Naive thymus-derived CD4-positive, alpha-beta T cell (primary cell): ENCODE results near the gene HERPUD1. TPM values are rescaled to one million over a fixed set of nuclear protein-coding genes. Genes with fewer than 3 reads are reported as not detected.
"Not testable (repeated sequence)": the region's sequence is repeated elsewhere in the genome, so short reads cannot be mapped to it uniquely, and the experiment has no call there.

Source experiments
- ATAC-seq: fragments of 150-1000 bp; cut with Tn5 transposase; 2 replicates; pipeline ENCODE4 v1.10.0; 2021; ENCODE audit warnings: mild to moderate bottlenecking, moderate library complexity
- CTCF ChIA-PET: fragments of 350-600 bp; sonication (Branson Sonifier 250); formaldehyde crosslinking; loops from one replicate; lab custom pipeline; 2021; ENCODE audit warnings: antibody characterized with exemption; lab: Charles Lee
- POLR2A ChIA-PET: fragments of 350-600 bp; sonication (Branson Sonifier 250); formaldehyde crosslinking; loops from one replicate; lab custom pipeline; 2021; ENCODE audit warnings: antibody characterized with exemption, inconsistent platforms; lab: Charles Lee
- DNase-seq, 9 donors: peaks; one replicate each; pipeline versions ENCODE4 v3.0.0 to v3.0.0-alpha.2; 2020 to 2022; ENCODE audit warnings: mixed read lengths in 1 of 9
- H3K27ac ChIP-seq: one replicate; pipeline ENCODE4 v1.7.0; 2013; ENCODE audit warnings: mild to moderate bottlenecking, low read depth, low read length, moderate library complexity
- H3K27me3 ChIP-seq, 2 donors: one replicate each; pipeline ENCODE4 v1.7.0; 2013; ENCODE audit warnings: low read length in 2 of 2, mild to moderate bottlenecking in 2 of 2, moderate library complexity in 2 of 2; ENCODE audit not compliant: control insufficient read depth in 2 of 2, insufficient read depth in 2 of 2
- H3K36me3 ChIP-seq, 3 experiments: 1 replicate in 2 of 3; 2 replicates in 1 of 3; pipeline ENCODE4 v1.7.0; 2013; ENCODE audit warnings: low read length in 3 of 3, mild to moderate bottlenecking in 3 of 3, moderate library complexity in 1 of 3; ENCODE audit not compliant: insufficient read depth in 3 of 3, control insufficient read depth in 2 of 3
- H3K4me1 ChIP-seq, 2 donors: one replicate each; pipeline ENCODE4 v1.7.0; 2013; ENCODE audit warnings: low read length in 2 of 2, mild to moderate bottlenecking in 2 of 2, moderate library complexity in 1 of 2; ENCODE audit not compliant: control insufficient read depth in 2 of 2, insufficient read depth in 2 of 2
- H3K4me3 ChIP-seq: 2 replicates; pipeline ENCODE4 v1.7.0; 2013; ENCODE audit warnings: mild to moderate bottlenecking, low read length
- H3K9me3 ChIP-seq, 3 experiments: 1 replicate in 2 of 3; 2 replicates in 1 of 3; pipeline ENCODE4 v1.7.0; 2013; ENCODE audit warnings: low read length in 3 of 3; ENCODE audit not compliant: control insufficient read depth in 2 of 3
- H3K27ac Mint-ChIP-seq, 9 donors: one replicate each; pipeline ENCODE4 v1.8.0; 2020 to 2022; ENCODE audit warnings: mixed read lengths in 9 of 9, mild to moderate bottlenecking in 8 of 9, moderate library complexity in 5 of 9, inconsistent platforms in 2 of 9
- H3K27me3 Mint-ChIP-seq, 5 donors: one replicate each; pipeline ENCODE4 v1.8.0; 2021 to 2022; ENCODE audit warnings: mixed read lengths in 5 of 5, mild to moderate bottlenecking in 1 of 5
- H3K36me3 Mint-ChIP-seq, 5 donors: one replicate each; pipeline ENCODE4 v1.8.0; 2020 to 2022; ENCODE audit warnings: mixed read lengths in 5 of 5, mild to moderate bottlenecking in 3 of 5, inconsistent platforms in 1 of 5
- H3K4me1 Mint-ChIP-seq, 7 donors: one replicate each; pipeline ENCODE4 v1.8.0; 2020 to 2022; ENCODE audit warnings: mixed read lengths in 7 of 7, mild to moderate bottlenecking in 3 of 7, inconsistent platforms in 1 of 7
- H3K4me3 Mint-ChIP-seq, 10 donors: one replicate each; pipeline ENCODE4 v1.8.0; 2020 to 2022; ENCODE audit warnings: mild to moderate bottlenecking in 10 of 10, mixed read lengths in 10 of 10, moderate library complexity in 6 of 10, inconsistent platforms in 2 of 10
- H3K9me3 Mint-ChIP-seq, 11 donors: one replicate each; pipeline ENCODE4 v1.8.0; 2020 to 2022; ENCODE audit warnings: mixed read lengths in 11 of 11, mild to moderate bottlenecking in 4 of 11, inconsistent platforms in 1 of 11, moderate library complexity in 1 of 11
- intact Hi-C, 2 donors: fragments of 100-400 bp; cut with micrococcal nuclease; formaldehyde crosslinking; loops; one replicate each; pipeline ENCODE4 v1.15.1; 2023
- polyA plus RNA-seq, 2 donors: library from polyadenylated mRNA; unstranded; fragments of 300-500 nt; fragmentation: Illumina TruSeq; gene quantifications; one replicate each; pipeline ENCODE4 v1.2.3, GENCODE V29; 2021
- total RNA-seq, 6 experiments: library from RNA in 5 of 6; stranded (reverse) in 5 of 6; gene quantifications; 1 replicate in 5 of 6; 2 replicates in 1 of 6; pipeline ENCODE4 v1.2.3 and lab custom pipeline; 2021 to 2026

HERPUD1 gene
- total and polyA plus RNA-seq, 7 experiments from 2014 or later: 42.0 to 226 (median 117) TPM

DNA sequence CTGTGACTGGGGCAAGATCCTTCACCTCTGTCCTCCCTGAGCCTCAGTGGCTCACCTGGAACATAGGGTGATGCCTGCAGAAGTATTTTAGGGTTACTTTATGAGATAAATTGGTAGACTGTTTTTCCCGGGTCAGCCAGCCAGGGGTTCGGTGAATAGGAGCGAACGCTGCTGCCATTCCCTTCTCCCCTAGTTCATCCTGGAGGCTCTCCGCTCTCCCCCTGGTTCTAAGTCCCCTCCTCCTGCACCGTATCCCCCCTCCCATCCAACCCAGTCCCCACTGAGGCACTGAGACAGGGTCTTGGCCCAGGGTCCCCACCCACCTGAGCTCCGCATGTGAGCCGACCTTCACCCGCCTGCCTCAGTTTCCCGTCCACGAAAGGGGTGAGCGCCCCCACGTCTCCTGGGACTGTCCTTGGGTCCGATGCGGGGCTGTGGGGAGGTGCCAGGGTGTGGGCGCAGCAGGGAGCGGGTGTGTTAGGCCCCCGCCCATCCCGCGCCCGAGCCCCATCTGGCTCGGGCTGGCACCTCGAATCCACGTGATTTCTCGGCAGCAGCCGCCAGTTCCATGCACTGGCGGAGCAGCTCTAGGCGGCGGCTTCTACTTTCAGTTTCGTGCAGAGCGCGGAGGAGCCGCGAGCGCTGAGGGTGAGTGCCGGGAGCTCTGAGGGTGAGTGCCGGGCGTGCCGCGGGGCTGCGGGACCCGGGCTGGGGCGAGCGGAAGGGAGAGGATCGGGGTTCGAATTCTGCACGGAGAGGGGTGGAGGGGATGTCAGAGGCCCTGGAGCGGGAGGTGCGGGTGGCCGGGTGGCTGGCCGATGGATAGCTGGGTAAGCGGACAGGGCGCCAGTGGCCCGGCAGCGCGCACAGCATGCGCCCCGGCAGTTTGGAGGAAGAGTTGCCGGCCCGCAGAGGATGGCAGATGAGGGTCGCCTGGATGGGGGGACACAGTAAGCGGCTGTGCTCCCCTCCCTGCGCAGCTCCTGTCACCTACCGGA, 57.3 kb downstream of the HERPUD1 start, which contains the start of gene NLRC5:
NLRC5 (plus strand) TSS at position 610 of the 998 bp plus-strand sequence. CDS start 31,156 bp downstream, outside the sequence.
- H3K27me3 ChIP-seq: no peaks in the 10 kb centered on the region
- Mint-ChIP-seq H3K4me1 (peaks cover 65 to 87% (median 73%) of the 10 kb centered on the region in 7 donors), H3K36me3 (peaks cover 4 to 75% (median 37%) of the 10 kb centered on the region in 5 donors), H3K4me3 (peak within 1 kb of the TSS; percentile 93 to 100 (median 98)), H3K27ac (peak within 1 kb of the TSS; percentile 85 to 99 (median 97)), H3K27me3 (no peaks in the 10 kb centered on the region), H3K9me3 (no peaks in the 10 kb centered on the region)
- peak within 1 kb of the TSS; percentile 98 for H3K27ac ChIP-seq
- POLR2A ChIA-PET: interaction anchor here (0.6 to 9.7 kb wide), 21 partner anchors 8 to 217 kb away, joined by 3 to 111 read pairs (median 7); partner anchors contain the start of genes HERPUD1, PSME3IP1 and RSPRY1
- peak; percentile 95 for ATAC-seq
- CTCF ChIA-PET: interaction anchor here (0.6 to 1.3 kb wide), 11 partner anchors 10 to 124 kb away, joined by 3 to 9 read pairs (median 3); partner anchors contain the start of gene SLC12A3
- H3K9me3 ChIP-seq: no peaks in the 10 kb centered on the region
- peak; percentile 72 to 93 (median 88) for DNase-seq
- peak within 1 kb of the TSS; percentile 73 for H3K4me3 ChIP-seq
- intact Hi-C loops: loop anchor here (1.0 to 5.0 kb wide), 8 partner anchors 10 to 381 kb away; partner anchors contain the start of genes HERPUD1 (in 2 of the 2), MT2A (in 1 of the 2), PSME3IP1 (in 1 of the 2) and RSPRY1 (in 1 of the 2)
- peaks cover 0 to 6% (median 0%) of the 10 kb centered on the region in 3 experiments for H3K36me3 ChIP-seq
- peaks cover 24 to 51% of the 10 kb centered on the region in 2 donors for H3K4me1 ChIP-seq

DNA sequence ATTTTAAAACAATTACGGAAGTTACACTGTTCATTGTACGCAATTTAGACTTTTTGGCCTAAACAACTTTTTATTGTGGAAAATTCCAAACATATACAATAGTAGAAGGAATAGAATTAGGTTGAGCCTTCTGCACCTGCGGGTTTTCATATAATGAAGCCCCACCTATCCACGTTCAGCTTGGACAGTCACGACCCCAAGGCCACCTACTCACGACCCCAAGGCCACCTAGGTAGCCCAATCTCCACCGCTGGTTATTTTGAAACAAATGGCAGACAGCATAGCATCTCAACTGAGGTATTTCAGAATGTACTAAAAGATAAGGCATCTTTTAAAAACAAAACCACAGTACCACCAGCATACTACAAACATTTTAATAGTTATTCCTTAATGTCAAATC, 58.0 kb downstream of the HERPUD1 start:
- peaks cover 4 to 73% (median 33%) of the 10 kb centered on the region in 5 donors for H3K36me3 Mint-ChIP-seq
- intact Hi-C loops: loop anchor here (1.0 to 5.0 kb wide), 8 partner anchors 9 to 382 kb away; partner anchors contain the start of genes HERPUD1 (in 2 of the 2), MT2A (in 1 of the 2), PSME3IP1 (in 1 of the 2) and RSPRY1 (in 1 of the 2)
- CTCF ChIA-PET: interaction anchor here (0.7 to 1.3 kb wide), 8 partner anchors 9 to 93 kb away, joined by 3 to 9 read pairs (median 4); no protein-coding TSS in a partner anchor

DNA sequence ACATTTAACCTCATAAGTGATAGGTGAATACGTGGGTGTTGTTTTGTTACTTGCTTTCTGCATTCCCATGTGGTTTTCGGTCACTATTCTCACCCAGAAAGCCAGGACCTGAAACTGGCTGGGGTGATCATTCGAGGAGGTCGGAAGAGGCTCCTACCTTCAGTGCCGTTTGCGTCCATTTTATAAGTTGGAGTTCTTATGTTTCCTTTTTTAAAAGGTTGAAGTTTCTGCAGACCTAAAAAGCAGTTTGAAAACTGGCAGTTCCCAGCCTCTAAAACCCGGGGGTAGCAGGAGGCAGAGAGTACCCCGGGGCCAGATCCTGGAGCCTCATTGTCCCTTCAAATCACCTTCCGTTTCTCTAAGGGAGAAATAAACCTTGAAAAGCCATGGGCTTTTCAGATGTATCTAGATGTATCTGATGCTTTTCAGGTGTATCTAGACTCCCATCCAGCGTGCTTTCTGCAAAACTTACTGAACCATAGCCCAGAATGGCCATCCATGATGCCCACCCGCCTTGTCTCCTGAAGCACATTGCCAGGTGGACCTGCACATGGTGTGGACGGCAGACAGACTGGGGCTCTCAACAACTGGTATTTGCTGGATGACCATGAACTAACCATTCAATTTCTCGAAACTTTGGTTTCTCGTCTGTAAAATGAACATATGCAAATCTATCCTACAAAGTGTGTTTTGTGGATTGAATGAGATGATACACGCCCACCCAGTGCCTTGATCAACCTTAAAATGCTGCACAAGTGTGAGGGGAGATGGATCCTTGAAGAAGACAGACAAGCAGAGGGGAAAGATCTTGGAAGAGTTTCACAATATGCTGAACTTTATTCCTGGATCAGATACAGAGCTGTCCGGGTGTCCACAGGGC, 58.7 kb downstream of the HERPUD1 start:
- Histone ChIP-seq H3K9me3 (no peaks in the 10 kb centered on the region), H3K4me1 (peaks cover 30 to 51% of the 10 kb centered on the region in 2 donors), H3K27me3 (no peaks in the 10 kb centered on the region), H3K36me3 (peaks cover 0 to 6% (median 0%) of the 10 kb centered on the region in 3 experiments), H3K4me3 (peak overlapping the region; percentile 73), H3K27ac (peak overlapping the region; percentile 98)
- ATAC-seq (no peak), DNase-seq (peak in 1 of 9 donors; percentile 38)
- ChIA-PET CTCF (interaction anchor here (0.8 kb wide), 1 partner anchor 9 kb away, joined by 4 read pairs; no protein-coding TSS in a partner anchor), POLR2A (interaction anchor here (0.5 to 12.9 kb wide), 13 partner anchors 6 to 61 kb away, joined by 3 to 182 read pairs (median 23); partner anchors contain the start of gene HERPUD1)
- peaks cover 58 to 87% (median 72%) of the 10 kb centered on the region in 7 donors for H3K4me1 Mint-ChIP-seq
- H3K27me3 Mint-ChIP-seq: no peaks in the 10 kb centered on the region
- peak overlapping the region; percentile 93 to 100 (median 98) for H3K4me3 Mint-ChIP-seq
- H3K27ac Mint-ChIP-seq: peak overlapping the region; percentile 85 to 99 (median 97)
- intact Hi-C loops: no loop called here
- peaks cover 4 to 70% (median 33%) of the 10 kb centered on the region in 5 donors for H3K36me3 Mint-ChIP-seq
- H3K9me3 Mint-ChIP-seq: no peaks in the 10 kb centered on the region

More for the DNA sequence above, 58.0 kb downstream of the HERPUD1 start:
- Mint-ChIP-seq H3K27me3 (no peaks in the 10 kb centered on the region), H3K9me3 (no peaks in the 10 kb centered on the region), H3K4me3 (peak overlapping the region; percentile 93 to 100 (median 98)), H3K27ac (peak overlapping the region; percentile 85 to 99 (median 97)), H3K4me1 (peaks cover 62 to 87% (median 73%) of the 10 kb centered on the region in 7 donors)
- no peak for DNase-seq
- ATAC-seq: no peak
- no peaks in the 10 kb centered on the region for H3K27me3 ChIP-seq
- POLR2A ChIA-PET: interaction anchor here (1.0 to 9.7 kb wide), 19 partner anchors 7 to 104 kb away, joined by 3 to 111 read pairs (median 14); partner anchors contain the start of gene HERPUD1
- H3K36me3 ChIP-seq: peaks cover 0 to 6% (median 0%) of the 10 kb centered on the region in 3 experiments
- H3K4me1 ChIP-seq: peaks cover 27 to 51% of the 10 kb centered on the region in 2 donors
- H3K4me3 ChIP-seq: peak overlapping the region; percentile 73
- H3K9me3 ChIP-seq: no peaks in the 10 kb centered on the region
- H3K27ac ChIP-seq: peak overlapping the region; percentile 98

DNA sequence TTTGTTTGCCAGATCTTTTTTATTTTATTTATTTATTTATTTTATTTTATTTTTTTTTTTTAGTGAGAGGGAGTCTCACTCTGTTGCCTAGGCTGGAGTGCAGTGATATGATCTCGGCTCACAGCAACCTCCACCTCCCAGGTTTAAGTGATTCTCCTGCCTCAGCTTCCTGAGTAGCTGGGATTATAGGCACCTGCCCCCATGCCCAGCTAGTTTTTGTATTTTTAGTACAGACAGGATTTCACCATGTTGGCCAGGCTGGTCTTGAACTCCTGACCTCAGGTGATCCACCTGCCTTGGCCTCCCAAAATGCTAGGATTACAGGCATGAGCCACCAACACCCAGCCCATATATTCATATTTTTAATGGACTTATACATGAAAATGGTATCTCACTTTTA, 60.5 kb downstream of the HERPUD1 start:
- DNase-seq, H3K36me3 ChIP-seq, H3K4me3 ChIP-seq, H3K9me3 Mint-ChIP-seq, H3K27me3 Mint-ChIP-seq, H3K27me3 ChIP-seq, H3K9me3 ChIP-seq, intact Hi-C loops, ATAC-seq: not testable (repeated sequence)
- ChIA-PET POLR2A (interaction anchor here (0.7 to 12.9 kb wide), 9 partner anchors 7 to 541 kb away, joined by 3 to 182 read pairs (median 5); partner anchors contain the start of genes NLRC5, NUDT21 and OGFOD1), CTCF (interaction anchor here (1.1 kb wide), 1 partner anchor 49 kb away, joined by 3 read pairs; no protein-coding TSS in a partner anchor)
- Histone ChIP-seq H3K4me1 (peaks cover 45 to 56% of the 10 kb centered on the region in 2 donors), H3K27ac (peak overlapping the region; percentile 98)
- peak overlapping the region in 8 of 9 donors; percentile 33 to 99 (median 84) for H3K27ac Mint-ChIP-seq
- peak overlapping the region; percentile 93 to 100 (median 98) for H3K4me3 Mint-ChIP-seq
- H3K36me3 Mint-ChIP-seq: peaks cover 4 to 76% (median 32%) of the 10 kb centered on the region in 5 donors
- peaks cover 64 to 87% (median 71%) of the 10 kb centered on the region in 7 donors for H3K4me1 Mint-ChIP-seq

DNA sequence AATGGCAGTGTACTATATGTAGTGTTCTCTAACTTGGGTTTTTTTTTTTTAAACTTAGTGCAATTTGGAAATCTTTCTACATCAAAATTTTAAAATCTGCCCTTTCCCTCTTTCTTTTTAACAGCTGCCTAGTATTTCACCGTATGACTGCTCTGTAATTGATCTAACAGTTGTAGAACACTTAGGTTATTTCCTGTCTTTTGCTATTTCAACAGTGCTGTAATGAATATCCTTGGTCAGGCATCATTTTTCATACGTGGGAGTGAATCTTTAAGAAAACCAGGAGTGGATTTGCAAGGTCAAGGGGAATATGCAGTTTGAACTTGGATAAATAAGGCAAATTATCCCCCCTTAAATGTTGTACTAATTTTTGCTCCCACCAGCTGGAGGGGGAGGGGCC, 61.3 kb downstream of the HERPUD1 start:
- Histone ChIP-seq H3K4me1 (peaks cover 47 to 56% of the 10 kb centered on the region in 2 donors), H3K36me3 (peaks cover 0 to 9% (median 0%) of the 10 kb centered on the region in 3 experiments), H3K9me3 (no peaks in the 10 kb centered on the region), H3K4me3 (peak overlapping the region; percentile 19), H3K27me3 (no peaks in the 10 kb centered on the region), H3K27ac (peak overlapping the region; percentile 77)
- peak overlapping the region; percentile 62 to 98 (median 84) for H3K4me3 Mint-ChIP-seq
- H3K27ac Mint-ChIP-seq: peak overlapping the region; percentile 80 to 96 (median 88)
- H3K27me3 Mint-ChIP-seq: no peaks in the 10 kb centered on the region
- intact Hi-C loops: no loop called here
- POLR2A ChIA-PET: interaction anchor here (0.6 to 12.9 kb wide), 5 partner anchors 8 to 47 kb away, joined by 3 to 182 read pairs (median 7); partner anchors contain the start of gene NLRC5
- H3K4me1 Mint-ChIP-seq: peaks cover 64 to 87% (median 71%) of the 10 kb centered on the region in 7 donors
- peaks cover 4 to 68% (median 33%) of the 10 kb centered on the region in 5 donors for H3K36me3 Mint-ChIP-seq
- DNase-seq (no peak), ATAC-seq (no peak)
- H3K9me3 Mint-ChIP-seq: no peaks in the 10 kb centered on the region
- CTCF ChIA-PET: interaction anchor here (1.1 kb wide), 1 partner anchor 48 kb away, joined by 3 read pairs; no protein-coding TSS in a partner anchor
